GM21360 (cell line): ENCODE data around the gene MYOG.

ENCODE experiments used
- ATAC-seq: cut with Tn5 transposase; IDR thresholded peaks from one replicate; pipeline ENCODE4 v1.9.1; 2021; ENCODE audit warnings: mild to moderate bottlenecking, moderate library complexity; ENCODE audit not compliant: unreplicated experiment

MYOG gene

DNA sequence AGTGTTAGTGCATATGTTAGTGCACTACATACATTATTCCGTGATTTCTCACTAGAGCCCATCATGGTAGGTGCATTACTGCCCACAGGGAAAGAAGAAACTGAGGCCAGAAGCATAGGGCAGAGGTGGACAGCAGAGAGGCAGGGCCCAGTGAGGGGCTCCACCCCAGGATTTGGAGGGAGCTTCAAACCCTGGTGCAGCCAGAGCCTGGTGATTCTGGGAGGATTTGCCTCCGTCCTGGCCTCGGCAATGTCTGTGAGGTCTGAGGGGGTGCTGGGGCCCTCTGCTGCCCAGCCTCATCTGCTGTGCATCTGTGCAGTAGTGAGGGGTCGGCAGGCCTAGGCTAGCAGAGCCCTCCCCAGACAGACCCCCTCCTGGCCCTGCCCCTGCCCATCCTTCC lies 36.7 kb downstream of the MYOG start:
- no peak for ATAC-seq

DNA sequence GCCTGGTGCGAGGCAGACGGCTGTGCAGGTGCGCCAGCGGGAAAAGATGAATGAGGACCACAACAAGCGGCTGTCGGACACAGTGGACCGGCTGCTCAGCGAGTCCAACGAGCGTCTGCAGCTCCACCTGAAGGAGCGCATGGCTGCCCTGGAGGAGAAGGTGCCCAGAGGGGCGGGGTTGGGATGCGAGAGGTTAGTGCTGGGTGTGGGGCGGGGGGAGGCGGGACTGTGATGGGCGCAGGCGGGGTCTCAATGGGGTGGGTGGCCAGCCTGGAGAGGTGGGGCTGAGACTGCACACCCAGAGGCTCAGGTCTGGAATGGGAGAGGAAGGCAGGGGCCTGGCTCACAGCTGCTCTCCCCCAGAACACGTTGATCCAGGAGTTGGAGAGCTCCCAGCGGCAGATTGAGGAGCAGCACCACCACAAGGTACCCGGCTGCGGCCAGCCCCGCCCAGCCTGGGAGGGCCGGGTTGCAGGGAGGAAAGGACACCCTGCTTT lies 37.2 kb downstream of the MYOG start:
- no peak for ATAC-seq

DNA sequence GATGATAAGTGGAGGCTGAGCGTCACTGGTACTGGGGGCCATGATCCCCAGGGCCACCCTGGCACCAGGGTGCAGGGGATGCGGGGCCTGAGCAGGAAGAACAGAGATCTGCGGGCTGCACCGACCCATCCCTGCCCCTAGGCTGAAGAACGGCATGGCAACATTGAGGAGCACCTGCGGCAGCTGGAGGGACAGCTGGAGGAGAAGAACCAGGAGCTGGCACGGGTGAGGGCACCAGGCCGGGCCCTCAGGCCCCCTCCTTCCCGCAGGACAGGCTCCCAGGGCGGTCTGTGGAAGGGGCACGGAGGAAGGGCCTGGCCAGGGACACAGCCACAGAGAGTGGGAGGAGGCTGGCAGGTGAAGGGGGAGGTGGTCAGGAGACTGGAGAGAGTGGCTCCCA lies 37.7 kb downstream of the MYOG start:
- no peak for ATAC-seq

DNA sequence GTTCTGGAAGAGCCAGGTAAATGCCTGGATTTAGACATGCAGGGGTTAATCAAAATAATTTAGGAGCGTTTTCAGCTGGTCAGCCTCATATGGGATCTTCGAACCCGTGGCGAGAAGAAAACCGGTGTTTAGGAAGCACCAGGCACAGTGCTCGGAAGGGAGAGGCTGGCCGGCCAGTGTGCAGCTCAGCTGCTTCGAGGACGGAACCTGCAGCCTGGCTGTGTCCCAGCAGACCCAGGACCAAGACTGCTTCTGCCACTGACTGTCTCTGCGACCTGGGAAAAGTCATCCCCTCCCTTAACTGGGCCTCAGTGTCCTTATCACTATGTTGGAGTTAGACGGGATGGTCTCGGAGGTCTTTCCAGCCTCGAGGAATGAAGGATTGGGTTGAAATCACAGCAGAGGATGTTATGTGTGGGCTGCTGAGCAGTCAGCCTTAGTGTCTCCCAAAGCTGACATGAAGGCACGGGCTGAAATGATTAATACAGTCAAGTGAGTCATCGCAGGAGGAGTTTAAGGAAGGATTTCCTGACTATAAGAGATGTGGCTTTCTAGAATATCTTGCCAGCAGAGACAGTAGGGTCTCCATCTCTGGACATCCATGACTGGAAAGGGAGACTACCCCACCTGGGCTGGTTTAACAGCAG lies 38.7 kb downstream of the MYOG start:
- ATAC-seq: no peak

DNA sequence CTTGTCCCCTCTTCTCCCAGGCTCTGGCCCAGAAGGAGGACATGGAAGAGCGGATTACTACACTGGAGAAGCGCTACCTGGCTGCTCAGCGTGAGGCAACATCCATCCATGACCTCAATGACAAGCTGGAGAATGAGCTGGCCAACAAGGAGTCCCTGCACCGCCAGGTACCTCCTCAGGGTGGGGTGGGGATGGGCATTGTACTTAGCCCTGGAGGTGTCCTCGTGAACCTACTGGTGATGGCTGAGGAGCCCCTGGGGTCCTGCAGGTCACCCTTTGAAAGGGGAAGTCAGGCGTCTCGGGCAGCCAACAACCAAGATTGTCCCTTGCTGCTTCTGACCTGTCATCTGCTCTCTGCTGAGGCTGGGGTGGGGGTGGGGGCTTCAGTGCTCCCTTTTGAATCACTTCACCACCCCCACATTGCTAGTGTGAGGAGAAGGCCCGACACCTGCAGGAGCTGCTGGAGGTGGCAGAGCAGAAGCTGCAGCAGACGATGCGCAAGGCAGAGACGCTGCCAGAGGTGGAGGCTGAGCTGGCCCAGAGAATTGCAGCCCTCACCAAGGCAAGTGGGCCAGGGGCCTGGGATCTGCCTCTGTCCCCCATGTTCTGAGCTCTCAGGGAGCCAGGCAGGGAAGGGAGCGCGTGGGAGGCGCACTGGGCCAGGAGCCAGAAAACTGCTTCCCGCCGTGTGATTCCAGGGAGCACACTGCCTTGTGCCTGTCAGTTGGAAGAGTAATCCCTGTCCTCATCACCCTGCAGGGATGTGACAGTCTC lies 39.8 kb downstream of the MYOG start:
- ATAC-seq: no peak

DNA sequence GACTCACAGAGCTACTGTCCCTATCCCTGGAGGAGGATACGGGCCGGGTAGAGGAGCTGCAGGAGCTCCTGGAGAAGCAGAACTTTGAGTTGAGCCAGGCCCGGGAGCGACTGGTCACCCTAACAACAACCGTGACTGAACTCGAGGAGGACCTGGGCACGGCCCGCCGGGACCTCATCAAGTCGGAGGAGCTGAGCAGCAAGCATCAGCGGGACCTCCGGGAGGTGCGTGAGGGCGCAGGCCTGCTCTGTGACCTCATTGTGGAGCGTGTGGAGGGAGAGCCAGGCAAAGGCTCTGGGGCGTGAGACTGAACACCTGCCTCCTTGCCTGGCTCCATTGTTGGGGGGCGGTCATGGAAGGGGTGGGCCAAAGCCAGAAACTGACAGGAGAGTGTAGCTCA lies 40.5 kb downstream of the MYOG start:
- no peak for ATAC-seq

DNA sequence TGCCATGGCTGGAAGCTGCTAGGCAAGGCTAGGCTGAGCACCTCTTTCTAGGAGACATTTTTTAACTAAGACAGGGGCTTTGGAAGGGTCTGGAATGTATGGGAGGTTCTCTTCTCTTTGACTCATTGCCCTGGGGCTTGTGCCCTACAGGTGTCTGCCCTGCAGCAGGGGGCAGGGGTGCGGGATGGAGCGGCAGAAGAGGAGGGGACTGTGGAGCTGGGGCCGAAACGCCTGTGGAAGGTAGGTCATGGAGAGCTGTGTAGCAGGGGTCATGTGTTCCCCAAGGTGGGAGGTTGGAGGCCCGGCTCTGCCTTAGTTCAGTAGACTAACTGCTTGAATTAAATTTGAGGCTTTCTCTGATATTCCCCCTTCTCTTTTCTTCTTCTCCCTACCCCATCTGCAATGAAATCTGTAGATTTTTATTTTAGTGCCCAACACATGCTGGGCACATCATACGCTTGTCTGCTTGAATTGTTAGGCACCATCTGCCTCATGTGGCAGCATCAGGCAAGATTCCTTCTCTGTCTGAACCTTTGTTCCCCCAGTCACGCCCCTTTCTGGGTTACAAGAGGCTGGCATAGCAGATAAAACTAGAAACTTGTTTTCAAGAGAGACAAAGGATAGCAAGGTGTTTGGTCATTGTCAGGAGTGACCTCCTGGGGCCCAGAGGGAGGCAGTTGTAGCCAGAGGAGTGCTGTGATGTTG lies 41.1 kb downstream of the MYOG start:
- no peak for ATAC-seq

DNA sequence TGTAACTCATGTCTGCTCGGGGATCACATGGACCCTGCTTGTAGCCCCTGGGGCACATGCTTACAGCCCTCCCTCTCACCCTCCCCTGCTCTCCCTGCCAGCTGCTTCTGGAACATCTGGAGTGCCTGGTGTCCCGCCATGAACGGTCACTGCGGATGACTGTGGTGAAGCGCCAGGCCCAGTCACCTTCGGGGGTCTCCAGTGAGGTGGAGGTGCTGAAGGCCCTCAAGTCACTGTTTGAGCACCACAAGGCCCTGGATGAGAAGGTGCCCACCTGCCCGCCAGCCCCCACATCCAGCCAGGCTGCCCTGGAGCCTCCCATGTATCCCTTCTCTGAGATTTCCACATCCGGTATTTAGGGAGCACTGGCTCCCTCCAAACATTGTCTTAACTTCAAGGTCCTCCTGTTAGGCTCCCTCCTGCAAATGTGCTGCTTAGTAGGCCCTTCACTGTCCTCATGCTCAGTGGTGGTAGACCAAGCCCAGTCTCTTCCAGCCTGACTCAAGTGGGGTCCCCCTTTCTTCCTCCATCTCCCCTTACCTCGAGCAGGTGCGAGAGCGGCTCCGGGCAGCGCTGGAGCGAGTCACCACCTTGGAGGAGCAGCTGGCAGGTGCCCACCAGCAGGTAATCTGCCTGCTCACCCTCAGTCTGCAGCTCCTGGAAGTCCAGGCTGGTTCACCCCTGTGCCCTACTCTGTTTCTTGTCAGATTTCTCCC lies 41.8 kb downstream of the MYOG start:
- ATAC-seq: no peak

DNA sequence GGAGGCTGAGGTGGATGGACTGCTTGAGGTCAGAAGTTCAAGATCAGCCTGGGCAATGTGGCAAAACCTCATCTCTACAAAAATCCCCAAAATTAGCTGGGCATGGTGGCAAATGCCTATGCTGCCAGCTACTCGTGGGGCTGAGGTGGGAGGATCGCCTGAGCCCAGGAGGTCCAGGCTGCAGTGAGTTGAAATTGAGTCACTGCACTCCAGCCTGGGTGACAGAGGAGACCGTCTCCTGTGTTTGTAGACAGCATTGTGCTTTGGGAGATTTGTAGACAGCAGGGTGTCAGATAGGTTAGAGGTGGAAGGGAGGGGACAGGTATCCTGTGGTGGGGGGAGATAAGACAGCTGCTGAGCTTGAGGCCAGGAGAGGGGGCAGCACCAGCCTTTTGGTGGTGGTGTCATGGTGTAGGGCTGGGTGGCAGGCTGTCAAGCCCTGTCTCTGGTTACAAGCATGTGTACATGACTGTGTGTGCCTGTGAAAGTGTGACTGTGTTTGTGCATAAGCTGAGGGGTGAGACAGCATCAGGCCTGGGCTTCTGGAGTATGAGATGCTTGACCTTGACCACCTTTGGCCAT lies 44.4 kb downstream of the MYOG start:
- no peak for ATAC-seq

DNA sequence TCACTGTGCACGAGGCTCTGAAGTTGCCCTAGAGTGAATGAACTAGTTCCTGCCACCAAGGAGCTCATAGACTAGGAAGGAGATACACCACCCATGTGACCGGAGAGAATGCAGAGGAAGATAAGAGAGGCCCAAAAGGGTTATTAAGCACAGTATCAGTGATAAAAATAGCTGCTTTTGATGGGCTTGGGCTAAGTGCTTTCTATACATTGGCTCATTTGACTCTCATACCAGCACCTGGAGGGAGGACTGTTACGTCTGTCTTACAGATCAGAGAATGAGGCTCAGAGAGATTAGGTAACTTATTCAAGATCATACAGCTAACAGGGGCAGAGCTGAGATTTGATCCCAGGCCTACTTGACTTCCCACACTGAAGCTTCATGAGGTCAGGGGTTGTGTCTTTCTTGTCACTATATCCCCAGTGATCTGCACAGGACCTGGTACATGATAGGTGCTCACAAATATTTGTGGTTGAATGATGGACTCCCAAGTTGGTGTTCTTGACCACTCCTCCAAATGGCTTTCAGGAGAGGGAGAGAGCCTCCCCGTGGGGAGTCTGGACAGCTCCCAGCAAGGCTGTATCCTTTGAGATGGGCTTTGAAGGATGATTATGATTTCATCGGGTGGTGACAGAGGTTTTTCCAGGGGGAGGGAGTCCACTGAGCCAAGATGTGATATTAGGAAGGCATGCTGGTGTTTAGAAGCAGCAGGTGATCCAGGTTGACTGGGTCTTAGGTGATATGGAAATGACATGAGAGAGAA lies 45.1 kb downstream of the MYOG start:
- ATAC-seq: no peak

DNA sequence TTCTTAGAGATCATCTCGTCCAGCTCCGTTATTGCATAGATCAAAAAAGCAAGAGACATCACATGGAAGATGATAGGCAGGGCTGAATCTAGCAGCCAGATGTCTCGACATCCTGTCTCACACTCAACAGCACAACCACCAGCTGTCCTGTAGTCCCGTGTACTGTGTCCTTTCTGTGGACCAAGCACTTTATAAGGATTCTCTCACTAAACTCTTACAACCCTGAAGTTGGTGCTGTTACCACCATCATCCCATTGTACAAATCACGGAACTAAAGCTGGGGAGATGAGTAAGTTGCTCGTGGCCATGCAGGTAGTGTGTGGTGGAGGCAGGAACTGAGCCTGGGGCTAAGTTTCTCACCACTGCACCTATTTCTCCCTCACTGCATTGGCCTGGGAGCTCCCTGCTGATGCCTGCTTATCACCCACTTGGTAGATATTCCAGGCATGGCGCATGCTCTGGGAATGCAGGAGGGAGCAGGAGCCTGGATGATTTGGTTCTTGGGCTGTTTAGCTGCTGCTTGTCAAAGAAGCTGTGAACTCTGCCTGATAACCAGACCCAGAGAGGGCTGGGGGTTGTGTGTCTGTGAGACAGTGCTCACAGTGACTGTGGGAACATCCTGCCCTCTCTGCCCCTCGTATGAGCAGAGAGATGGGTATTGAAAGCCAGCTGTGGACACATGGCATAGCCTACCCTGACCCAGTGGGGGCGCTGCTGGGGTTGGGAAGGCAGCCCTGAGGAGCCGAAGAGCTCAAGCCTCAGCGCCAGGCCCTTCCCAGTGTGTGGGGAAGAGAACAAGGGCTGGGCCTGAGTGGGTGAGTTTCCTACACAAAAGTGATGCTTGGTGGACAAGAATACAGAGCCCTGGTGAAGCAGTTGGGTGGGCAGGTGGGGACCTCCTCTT lies 46.0 kb downstream of the MYOG start:
- ATAC-seq: no peak

DNA sequence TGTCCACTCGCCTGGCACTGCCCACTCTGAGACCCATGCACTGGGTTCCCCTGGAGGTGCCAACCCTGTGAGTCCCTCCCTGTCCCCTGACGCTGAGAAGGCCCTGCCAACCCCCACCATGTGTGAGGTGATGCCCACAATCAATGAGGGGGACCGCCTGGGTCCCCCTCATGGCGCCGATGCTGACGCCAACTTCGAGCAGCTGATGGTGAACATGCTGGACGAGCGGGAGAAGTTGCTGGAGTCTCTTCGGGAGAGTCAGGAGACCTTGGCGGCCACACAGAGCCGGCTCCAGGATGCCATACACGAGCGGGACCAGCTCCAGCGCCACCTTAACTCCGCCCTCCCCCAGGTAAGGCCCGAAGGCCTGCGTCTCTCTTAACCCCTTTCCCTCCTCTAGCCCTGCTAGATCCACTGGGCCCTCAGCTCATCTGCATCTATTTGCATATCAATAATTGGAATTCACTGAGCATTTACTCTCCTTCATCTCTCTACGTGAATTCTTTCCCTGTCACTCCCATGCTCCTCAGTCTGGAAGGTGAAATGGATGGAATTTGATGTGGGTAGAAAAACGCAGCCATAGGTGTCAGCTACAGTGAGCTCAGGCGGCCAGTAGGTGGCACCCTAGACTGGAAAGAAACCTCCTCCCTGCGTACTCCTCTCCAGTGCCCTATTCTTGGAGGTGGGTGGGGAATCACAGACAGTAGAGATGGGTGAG lies 46.8 kb downstream of the MYOG start:
- ATAC-seq: no peak

DNA sequence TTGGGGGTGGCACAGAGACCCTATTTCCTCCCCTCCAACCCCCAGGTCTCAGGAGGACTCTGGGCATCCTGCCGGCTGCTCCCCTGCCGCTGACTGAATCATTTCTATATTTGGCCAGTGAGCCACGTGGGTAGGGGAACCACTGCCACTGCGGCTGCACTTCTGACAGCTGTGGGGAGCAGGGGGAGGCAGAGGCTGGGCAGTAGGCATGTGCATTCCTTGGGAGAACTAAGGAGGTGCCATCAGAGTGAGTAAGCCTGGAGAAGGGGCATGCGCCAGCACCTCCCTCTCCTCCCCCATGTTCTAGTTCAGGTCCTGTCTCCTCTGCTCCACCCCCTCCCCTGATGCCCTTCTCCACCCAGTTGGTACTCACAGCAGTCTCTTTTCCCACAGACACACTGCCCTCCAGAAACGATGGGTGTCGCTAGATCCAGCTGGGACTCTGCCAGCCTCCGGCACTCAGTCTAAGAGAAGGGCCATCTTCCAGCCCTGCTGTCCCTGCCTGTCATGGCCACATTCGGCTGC lies 47.5 kb downstream of the MYOG start:
- ATAC-seq: no peak

DNA sequence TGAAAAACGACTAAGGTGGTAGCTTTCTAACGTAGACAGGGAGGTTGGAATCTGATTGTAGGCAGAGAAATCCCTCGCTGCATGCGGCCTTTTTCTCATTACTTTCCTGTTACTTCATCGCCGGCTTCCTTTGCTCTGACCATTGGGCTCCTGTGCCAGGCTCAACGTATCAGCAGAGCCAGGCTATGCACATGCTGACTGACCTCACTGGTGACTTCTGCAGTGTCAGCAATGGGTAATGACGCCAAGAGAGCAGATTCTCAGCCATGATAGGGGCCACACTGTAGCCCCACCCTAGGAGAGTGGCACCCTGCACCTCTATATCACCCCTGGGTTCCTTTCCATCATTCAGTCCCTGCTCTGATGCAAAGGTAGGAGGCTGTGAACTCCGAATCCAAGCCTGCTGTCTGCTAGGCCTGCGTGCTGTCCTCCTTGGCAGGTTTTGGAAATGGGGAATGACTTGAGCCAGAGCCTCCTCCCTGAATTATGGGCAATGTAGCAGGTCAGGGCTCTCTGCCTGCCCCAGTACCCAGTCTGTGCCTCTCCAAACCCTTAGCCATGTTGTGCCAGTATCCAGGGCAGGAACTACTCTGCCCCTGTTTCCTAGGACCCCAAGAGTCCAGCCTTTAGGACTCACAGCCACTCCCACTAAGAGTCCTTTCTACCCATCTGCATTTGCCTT lies 48.2 kb downstream of the MYOG start:
- no peak for ATAC-seq

DNA sequence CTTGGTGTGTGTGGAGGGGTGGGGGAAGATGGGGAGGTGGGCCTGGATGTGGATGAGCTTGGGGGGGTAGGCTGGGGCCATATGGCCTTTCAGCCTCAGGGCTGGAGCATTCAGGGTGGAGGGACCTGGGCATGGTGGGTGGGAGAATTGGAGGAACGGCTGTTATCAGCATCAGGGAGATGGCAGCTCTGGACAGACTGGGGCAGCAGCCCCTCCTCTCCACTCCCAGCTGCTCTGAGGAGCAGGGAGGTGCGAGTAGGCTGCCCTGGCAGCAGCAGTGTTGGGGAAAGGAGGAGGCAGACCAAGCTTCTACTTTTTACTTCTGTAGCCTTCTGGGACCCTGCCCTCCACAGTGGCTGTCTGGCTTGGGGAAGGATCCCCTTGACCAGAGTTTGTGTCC lies 49.3 kb downstream of the MYOG start:
- ATAC-seq: no peak

DNA sequence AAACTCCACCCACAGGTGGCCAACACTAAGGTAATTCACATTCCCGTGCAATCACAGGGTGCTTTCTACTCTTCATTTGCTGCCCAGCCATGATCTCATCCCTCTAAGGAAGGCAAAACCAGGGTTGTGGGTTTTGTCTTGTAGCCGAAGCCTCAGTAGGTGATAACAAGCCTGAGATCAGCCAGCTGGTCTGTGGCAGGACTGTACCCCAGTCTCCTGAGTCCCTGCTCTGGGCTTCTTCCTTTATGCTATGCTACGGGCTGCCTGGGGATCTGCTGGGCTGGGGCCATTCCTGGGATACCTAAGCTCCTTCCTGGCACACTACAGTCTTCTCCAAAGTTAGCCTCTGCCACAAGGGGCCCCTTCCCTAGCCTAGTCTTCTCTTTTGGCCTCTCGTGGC lies 49.7 kb downstream of the MYOG start:
- no peak for ATAC-seq

DNA sequence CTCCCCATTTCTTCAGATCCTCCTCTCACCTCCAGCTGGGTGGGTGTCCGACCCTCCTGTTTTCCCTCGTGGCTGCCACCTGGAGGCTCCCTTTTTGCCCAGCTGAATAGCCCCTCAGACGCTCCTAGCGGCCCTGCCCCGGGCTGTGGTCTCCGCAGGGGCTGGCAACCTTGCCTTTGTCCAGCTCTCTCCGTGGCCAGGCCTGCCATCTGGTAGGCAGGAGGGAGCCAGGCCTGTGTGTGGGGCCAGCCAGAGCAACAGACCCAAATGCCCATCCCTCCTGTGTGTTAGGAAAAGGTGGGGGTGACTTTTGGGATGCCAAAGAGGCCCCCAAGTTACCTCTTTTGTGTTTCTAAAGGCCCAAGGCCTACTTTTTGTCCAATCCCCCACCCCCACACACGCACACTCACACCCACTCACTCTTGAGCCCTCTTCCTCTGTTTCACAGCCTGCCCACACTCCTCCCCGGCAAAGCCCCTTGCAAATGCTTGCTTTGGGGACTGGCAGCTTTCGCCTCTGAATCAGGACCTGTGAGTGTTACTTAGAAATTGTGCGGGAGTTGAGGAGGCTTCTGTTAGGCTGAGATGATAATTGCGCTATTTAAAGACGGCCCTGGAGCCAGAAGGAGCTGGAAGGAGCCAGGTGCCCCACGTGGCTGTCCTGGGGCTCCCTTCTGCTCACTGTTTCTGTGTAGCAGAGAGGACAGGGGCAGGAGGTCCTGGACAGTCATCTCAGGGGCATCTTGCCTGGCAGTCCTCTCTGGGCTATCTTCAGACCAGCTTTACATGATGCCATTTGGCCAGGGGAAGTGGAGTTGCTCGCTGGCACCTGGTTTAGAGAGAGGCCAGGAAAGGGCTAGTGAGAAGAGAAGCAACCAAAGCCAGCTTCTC lies 50.5 kb downstream of the MYOG start:
- no peak for ATAC-seq
